ACHN (cell line): ENCODE results near the gene ZFP1.
"Not testable (repeated sequence)": the region's sequence is repeated elsewhere in the genome, so short reads cannot be mapped to it uniquely, and the experiment has no call there.

Experiments
- DNase-seq: peaks from one replicate; pipeline ENCODE4 v3.0.0-alpha.2; 2015
- in situ Hi-C: cut with HindIII; loops from 2 replicates; pipeline ENCODE4 v1.10.0; 2017; ENCODE audit warnings: low sequenced_read_pairs, low pct_ligation_motif_present, low pct_unique_long_range_greater_than_20kb

The ZFP1 gene

GRCh38 chr16:75111961-75112733, 36.2 kb upstream of the ZFP1 start:
- DNase-seq: no peak
- in situ Hi-C loops: no loop called here

- no peak for DNase-seq
- in situ Hi-C loops: no loop called here
Observed at GRCh38 chr16:75112734-75113491, 35.4 kb upstream of the ZFP1 start.

- DNase-seq: no peak
- in situ Hi-C loops: no loop called here
Observed at GRCh38 chr16:75113541-75114121, 34.7 kb upstream of the ZFP1 start.

- in situ Hi-C loops: no loop called here
- DNase-seq: no peak
Observed at GRCh38 chr16:75114179-75114945, 34.0 kb upstream of the ZFP1 start.

- in situ Hi-C loops: no loop called here
- no peak for DNase-seq
Observed at GRCh38 chr16:75114946-75115825, 33.1 kb upstream of the ZFP1 start.

- in situ Hi-C loops: no loop called here
- DNase-seq: peak; percentile 64
Observed at GRCh38 chr16:75116081-75116910, 32.0 kb upstream of the ZFP1 start, which contains the start of gene LDHD. Gene LDHD (minus strand): TSS chr16:75116780. CDS start chr16:75116720, 60 bp downstream.

- DNase-seq: no peak
- in situ Hi-C loops: no loop called here
Observed at GRCh38 chr16:75116911-75117245, 31.4 kb upstream of the ZFP1 start.

- no peak for DNase-seq
- in situ Hi-C loops: no loop called here
Observed at GRCh38 chr16:75118943-75119539, 29.3 kb upstream of the ZFP1 start.

- in situ Hi-C loops: no loop called here
- no peak for DNase-seq
Observed at GRCh38 chr16:75120253-75120652, 28.1 kb upstream of the ZFP1 start.

GRCh38 chr16:75121949-75122568, 26.3 kb upstream of the ZFP1 start:
- DNase-seq: no peak
- in situ Hi-C loops: no loop called here

- DNase-seq: no peak
- in situ Hi-C loops: no loop called here
Observed at GRCh38 chr16:75122609-75123008, 25.7 kb upstream of the ZFP1 start.

- in situ Hi-C loops: no loop called here
- DNase-seq: no peak
Observed at GRCh38 chr16:75127713-75128415, 20.5 kb upstream of the ZFP1 start.

- in situ Hi-C loops, DNase-seq: not testable (repeated sequence)
Observed at GRCh38 chr16:75129421-75130149, 18.7 kb upstream of the ZFP1 start.

GRCh38 chr16:75130150-75130771, 18.1 kb upstream of the ZFP1 start:
- in situ Hi-C loops: no loop called here
- DNase-seq: no peak

GRCh38 chr16:75131081-75131480, 17.2 kb upstream of the ZFP1 start:
- in situ Hi-C loops: no loop called here
- DNase-seq: no peak
